GM23338 (cell line): ENCODE results near the gene CRK. TPM values are rescaled to one million over a fixed set of nuclear protein-coding genes. Genes with fewer than 3 reads are reported as not detected.

ENCODE experiments used
- ATAC-seq: fragments of 200-7000 bp; cut with Tn5 transposase; 3 replicates; pipeline ENCODE4 v1.9.1; 2020
- DNase-seq: peaks from one replicate; pipeline ENCODE4 v3.0.0-alpha.2; 2015; ENCODE audit warnings: low spot score
- H2AFZ ChIP-seq: fragments of 200-600 bp; sonication (generic); 2 replicates; pipeline ENCODE4 v1.8.0; 2016; ENCODE audit warnings: antibody characterized with exemption, mild to moderate bottlenecking, moderate library complexity
- H3F3A ChIP-seq: fragments of 200-600 bp; sonication (generic); replicated peaks from 2 replicates; pipeline ENCODE4 v1.8.0; 2017; ENCODE audit warnings: antibody characterized with exemption, mixed run types, low read depth
- H3K27ac ChIP-seq: fragments of 200-600 bp; sonication (generic); 2 replicates; pipeline ENCODE4 v1.6.1; 2016; ENCODE audit warnings: low read depth
- H3K27me3 ChIP-seq: fragments of 200-600 bp; sonication (generic); 2 replicates; pipeline ENCODE4 v1.8.0; 2016; ENCODE audit warnings: mild to moderate bottlenecking, mixed run types, moderate library complexity; ENCODE audit not compliant: insufficient read depth
- H3K36me3 ChIP-seq: fragments of 200-600 bp; sonication (generic); 2 replicates; pipeline ENCODE4 v1.8.0; 2016; ENCODE audit warnings: mild to moderate bottlenecking; ENCODE audit not compliant: insufficient read depth
- H3K4me1 ChIP-seq: fragments of 200-600 bp; sonication (generic); 2 replicates; pipeline ENCODE4 v1.8.0; 2016; ENCODE audit warnings: mild to moderate bottlenecking, moderate library complexity; ENCODE audit not compliant: insufficient read depth
- H3K4me2 ChIP-seq: fragments of 200-600 bp; sonication (generic); 2 replicates; pipeline ENCODE4 v1.7.1; 2017; ENCODE audit warnings: mixed run types
- H3K4me3 ChIP-seq: fragments of 200-600 bp; sonication (generic); 2 replicates; pipeline ENCODE4 v1.6.1; 2016; ENCODE audit warnings: mixed run types
- H3K79me2 ChIP-seq: fragments of 200-600 bp; sonication (generic); replicated peaks from 2 replicates; pipeline ENCODE4 v1.8.0; 2017; ENCODE audit warnings: mild to moderate bottlenecking; ENCODE audit not compliant: insufficient read depth
- H3K9me2 ChIP-seq: fragments of 200-600 bp; sonication (generic); 2 replicates; pipeline ENCODE4 v1.8.0; 2017; ENCODE audit not compliant: insufficient read depth
- H4K20me1 ChIP-seq: fragments of 200-600 bp; sonication (generic); replicated peaks from 2 replicates; pipeline ENCODE4 v1.8.0; 2017; ENCODE audit warnings: mild to moderate bottlenecking; ENCODE audit not compliant: insufficient read depth
- H3K27ac Mint-ChIP-seq: 2 replicates; pipeline ENCODE4 v1.8.0; 2020; ENCODE audit warnings: inconsistent platforms, mild to moderate bottlenecking, moderate library complexity, mixed read lengths
- H3K27me3 Mint-ChIP-seq: 3 replicates; pipeline ENCODE4 v1.8.0; 2022; ENCODE audit warnings: low read depth, mild to moderate bottlenecking, moderate library complexity, mixed read lengths, inconsistent platforms; ENCODE audit not compliant: insufficient read depth, poor library complexity
- H3K36me3 Mint-ChIP-seq: 3 replicates; pipeline ENCODE4 v1.8.0; 2021; ENCODE audit warnings: low read depth, mild to moderate bottlenecking, inconsistent platforms, moderate library complexity, mixed read lengths
- H3K4me1 Mint-ChIP-seq: 3 replicates; pipeline ENCODE4 v1.8.0; 2020; ENCODE audit warnings: mild to moderate bottlenecking, inconsistent platforms, mixed read lengths
- H3K4me3 Mint-ChIP-seq: 3 replicates; pipeline ENCODE4 v1.8.0; 2021; ENCODE audit warnings: moderate library complexity, mild to moderate bottlenecking, inconsistent platforms, mixed read lengths
- H3K9me3 Mint-ChIP-seq: 3 replicates; pipeline ENCODE4 v1.8.0; 2020; ENCODE audit warnings: moderate library complexity, mild to moderate bottlenecking, inconsistent platforms, mixed read lengths
- CREB1 ChIP-seq: fragments of 250-450 bp; sonication (Bioruptor Pico); IDR thresholded peaks from 2 replicates; pipeline ENCODE4 v1.5.0; 2020; ENCODE audit warnings: low read depth, mild to moderate bottlenecking, moderate library complexity
- EZH2 ChIP-seq: fragments of 200-600 bp; sonication (generic); IDR thresholded peaks from one replicate; pipeline ENCODE4 v1.8.0; 2017; ENCODE audit warnings: antibody characterized with exemption, mild to moderate bottlenecking, low read depth; ENCODE audit not compliant: unreplicated experiment
- EZH2phosphoT487 ChIP-seq: fragments of 200-600 bp; sonication (generic); IDR thresholded peaks from one replicate; pipeline ENCODE4 v1.8.1; 2018; ENCODE audit warnings: antibody characterized with exemption; ENCODE audit not compliant: unreplicated experiment
- JUNB ChIP-seq: IDR thresholded peaks from one replicate; pipeline ENCODE4 v1.6.1; 2016; ENCODE audit warnings: antibody characterized with exemption; ENCODE audit not compliant: unreplicated experiment
- NANOG ChIP-seq: IDR thresholded peaks from 2 replicates; pipeline ENCODE4 v1.6.1; 2016; ENCODE audit warnings: antibody characterized with exemption, borderline replicate concordance
- POLR2AphosphoS5 ChIP-seq: IDR thresholded peaks from 2 replicates; pipeline ENCODE4 v1.6.1; 2016; ENCODE audit warnings: antibody characterized with exemption, low read depth
- ZNF331 ChIP-seq: fragments of 250-450 bp; sonication (Bioruptor Pico); IDR thresholded peaks from 2 replicates; pipeline ENCODE4 v1.5.0; 2020; ENCODE audit warnings: low read depth, mild to moderate bottlenecking, moderate library complexity
- polyA plus RNA-seq: library from polyadenylated mRNA; unstranded; fragments of >200 nt; fragmentation: Nextera tagmentation; extraction: Ambion mirVana; gene quantifications from 2 replicates; pipeline ENCODE4 v1.2.1, GENCODE V29; 2016
- total RNA-seq: library from RNA; depleted of rRNA; stranded (reverse); fragments of >200 nt; shearing (Covaris generic); gene quantifications from 2 replicates; pipeline ENCODE4 v1.2.3, GENCODE V29; 2014
- TF ChIP-seq, protein P1 (sequence below): IDR thresholded peaks from one replicate; pipeline ENCODE4 v1.6.1; 2018; ENCODE audit warnings: antibody characterized with exemption; ENCODE audit not compliant: unreplicated experiment
- TF ChIP-seq, protein P2 (sequence below), 2 experiments: fragments of 200-600 bp in 1 of 2; sonication (generic) in 1 of 2; conservative IDR thresholded peaks; 2 replicates each; pipeline versions ENCODE4 v1.5.1 to v1.6.1; 2016 to 2017; ENCODE audit warnings: antibody characterized with exemption in 2 of 2, low read depth in 2 of 2, mild to moderate bottlenecking in 2 of 2, moderate library complexity in 1 of 2
- TF ChIP-seq, protein P3 (sequence below): IDR thresholded peaks from 2 replicates; pipeline ENCODE4 v1.6.1; 2016; ENCODE audit warnings: antibody characterized with exemption

The CRK gene
- total and polyA plus RNA-seq, 2 experiments from 2014 or later, result 32.6 to 59.8 TPM

DNA sequence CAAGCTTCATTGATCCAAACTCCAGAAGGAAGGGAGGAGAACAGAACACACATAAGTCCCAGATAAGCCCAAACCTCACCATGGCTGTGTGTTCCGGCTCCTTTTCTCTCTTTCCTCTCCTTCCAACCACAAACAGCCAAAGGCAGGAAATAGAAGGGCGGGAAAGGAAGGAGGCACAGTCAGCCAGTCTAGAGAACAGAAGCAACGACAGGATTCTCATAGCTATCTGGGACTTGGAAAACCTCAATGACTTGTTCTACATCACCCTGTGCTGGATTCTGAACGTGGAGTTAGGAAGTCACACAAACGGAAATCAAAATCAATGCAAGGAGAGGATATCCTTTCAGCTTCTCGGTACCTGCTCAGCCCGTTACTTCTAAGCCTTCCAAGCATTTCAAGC, 9.0 kb downstream of the CRK start:
- no peaks in the 10 kb centered on the region for H3K27me3 Mint-ChIP-seq
- H3K27ac Mint-ChIP-seq, result peak overlapping the region; percentile 53; the same call in 1 of the 2 replicates
- H3K27me3 ChIP-seq, result no peaks in the 10 kb centered on the region
- TF ChIP-seq NANOG (no peak), CREB1 (CRISPR knock-in tag) (no peak), EZH2 (no peak), ZNF331 (CRISPR knock-in tag) (no peak), EZH2phosphoT487 (no peak), JUNB (no peak), POLR2AphosphoS5 (no peak)
- TF ChIP-seq, protein P1, sequence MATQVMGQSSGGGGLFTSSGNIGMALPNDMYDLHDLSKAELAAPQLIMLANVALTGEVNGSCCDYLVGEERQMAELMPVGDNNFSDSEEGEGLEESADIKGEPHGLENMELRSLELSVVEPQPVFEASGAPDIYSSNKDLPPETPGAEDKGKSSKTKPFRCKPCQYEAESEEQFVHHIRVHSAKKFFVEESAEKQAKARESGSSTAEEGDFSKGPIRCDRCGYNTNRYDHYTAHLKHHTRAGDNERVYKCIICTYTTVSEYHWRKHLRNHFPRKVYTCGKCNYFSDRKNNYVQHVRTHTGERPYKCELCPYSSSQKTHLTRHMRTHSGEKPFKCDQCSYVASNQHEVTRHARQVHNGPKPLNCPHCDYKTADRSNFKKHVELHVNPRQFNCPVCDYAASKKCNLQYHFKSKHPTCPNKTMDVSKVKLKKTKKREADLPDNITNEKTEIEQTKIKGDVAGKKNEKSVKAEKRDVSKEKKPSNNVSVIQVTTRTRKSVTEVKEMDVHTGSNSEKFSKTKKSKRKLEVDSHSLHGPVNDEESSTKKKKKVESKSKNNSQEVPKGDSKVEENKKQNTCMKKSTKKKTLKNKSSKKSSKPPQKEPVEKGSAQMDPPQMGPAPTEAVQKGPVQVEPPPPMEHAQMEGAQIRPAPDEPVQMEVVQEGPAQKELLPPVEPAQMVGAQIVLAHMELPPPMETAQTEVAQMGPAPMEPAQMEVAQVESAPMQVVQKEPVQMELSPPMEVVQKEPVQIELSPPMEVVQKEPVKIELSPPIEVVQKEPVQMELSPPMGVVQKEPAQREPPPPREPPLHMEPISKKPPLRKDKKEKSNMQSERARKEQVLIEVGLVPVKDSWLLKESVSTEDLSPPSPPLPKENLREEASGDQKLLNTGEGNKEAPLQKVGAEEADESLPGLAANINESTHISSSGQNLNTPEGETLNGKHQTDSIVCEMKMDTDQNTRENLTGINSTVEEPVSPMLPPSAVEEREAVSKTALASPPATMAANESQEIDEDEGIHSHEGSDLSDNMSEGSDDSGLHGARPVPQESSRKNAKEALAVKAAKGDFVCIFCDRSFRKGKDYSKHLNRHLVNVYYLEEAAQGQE, result no peak
- TF ChIP-seq, protein P2, sequence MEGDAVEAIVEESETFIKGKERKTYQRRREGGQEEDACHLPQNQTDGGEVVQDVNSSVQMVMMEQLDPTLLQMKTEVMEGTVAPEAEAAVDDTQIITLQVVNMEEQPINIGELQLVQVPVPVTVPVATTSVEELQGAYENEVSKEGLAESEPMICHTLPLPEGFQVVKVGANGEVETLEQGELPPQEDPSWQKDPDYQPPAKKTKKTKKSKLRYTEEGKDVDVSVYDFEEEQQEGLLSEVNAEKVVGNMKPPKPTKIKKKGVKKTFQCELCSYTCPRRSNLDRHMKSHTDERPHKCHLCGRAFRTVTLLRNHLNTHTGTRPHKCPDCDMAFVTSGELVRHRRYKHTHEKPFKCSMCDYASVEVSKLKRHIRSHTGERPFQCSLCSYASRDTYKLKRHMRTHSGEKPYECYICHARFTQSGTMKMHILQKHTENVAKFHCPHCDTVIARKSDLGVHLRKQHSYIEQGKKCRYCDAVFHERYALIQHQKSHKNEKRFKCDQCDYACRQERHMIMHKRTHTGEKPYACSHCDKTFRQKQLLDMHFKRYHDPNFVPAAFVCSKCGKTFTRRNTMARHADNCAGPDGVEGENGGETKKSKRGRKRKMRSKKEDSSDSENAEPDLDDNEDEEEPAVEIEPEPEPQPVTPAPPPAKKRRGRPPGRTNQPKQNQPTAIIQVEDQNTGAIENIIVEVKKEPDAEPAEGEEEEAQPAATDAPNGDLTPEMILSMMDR (conservative IDR thresholded peaks at IDR 0.05; ENCODE audit: low read depth in 2 of 2), result no peak
- TF ChIP-seq, protein P3, sequence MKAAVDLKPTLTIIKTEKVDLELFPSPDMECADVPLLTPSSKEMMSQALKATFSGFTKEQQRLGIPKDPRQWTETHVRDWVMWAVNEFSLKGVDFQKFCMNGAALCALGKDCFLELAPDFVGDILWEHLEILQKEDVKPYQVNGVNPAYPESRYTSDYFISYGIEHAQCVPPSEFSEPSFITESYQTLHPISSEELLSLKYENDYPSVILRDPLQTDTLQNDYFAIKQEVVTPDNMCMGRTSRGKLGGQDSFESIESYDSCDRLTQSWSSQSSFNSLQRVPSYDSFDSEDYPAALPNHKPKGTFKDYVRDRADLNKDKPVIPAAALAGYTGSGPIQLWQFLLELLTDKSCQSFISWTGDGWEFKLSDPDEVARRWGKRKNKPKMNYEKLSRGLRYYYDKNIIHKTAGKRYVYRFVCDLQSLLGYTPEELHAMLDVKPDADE, result no peak
- no peak overlapping the region for H3K4me2 ChIP-seq
- H3K4me1 ChIP-seq, result no peaks in the 10 kb centered on the region
- no peaks in the 10 kb centered on the region for H3K9me2 ChIP-seq
- H3K27ac ChIP-seq, result peak overlapping the region; percentile 84
- no peaks in the 10 kb centered on the region for H3K9me3 Mint-ChIP-seq
- H3K79me2 ChIP-seq, result peaks cover 100% of the 10 kb centered on the region
- H3K4me3 ChIP-seq, result no peak overlapping the region
- no peak overlapping the region for H2AFZ ChIP-seq
- peaks cover 3% of the 10 kb centered on the region for H3K36me3 ChIP-seq
- H3K4me1 Mint-ChIP-seq, result peaks cover 5% of the 10 kb centered on the region; the same call in 2 of the 3 replicates
- H4K20me1 ChIP-seq, result peaks cover 84% of the 10 kb centered on the region
- H3K4me3 Mint-ChIP-seq, result no peak overlapping the region
- ATAC-seq, result no peak
- no peak for DNase-seq
- peaks cover 22% of the 10 kb centered on the region for H3K36me3 Mint-ChIP-seq
- no peaks in the 10 kb centered on the region for H3F3A ChIP-seq
